WERI-Rb-1 (cell line): ENCODE data around the gene PDE1A.

ENCODE experiments used
- DNase-seq: peaks from one replicate; pipeline ENCODE4 v3.0.0-alpha.2; 2020
- H3K27ac ChIP-seq: fragments of 250-450 bp; sonication (Bioruptor Pico); 2 replicates; pipeline ENCODE4 v1.5.1; 2020; ENCODE audit warnings: mild to moderate bottlenecking, moderate library complexity
- H3K27me3 ChIP-seq: fragments of 250-450 bp; sonication (Bioruptor Pico); 2 replicates; pipeline ENCODE4 v1.5.1; 2021; ENCODE audit warnings: mild to moderate bottlenecking, low read depth, moderate library complexity; ENCODE audit not compliant: insufficient read depth, severe bottlenecking
- H3K36me3 ChIP-seq: fragments of 250-450 bp; sonication (Bioruptor Pico); 2 replicates; pipeline ENCODE4 v1.5.1; 2020; ENCODE audit warnings: mild to moderate bottlenecking, moderate library complexity
- H3K4me3 ChIP-seq: 2 replicates; pipeline ENCODE4 v1.5.1; 2011; ENCODE audit warnings: low read depth, mild to moderate bottlenecking, control low read depth, low read length
- H3K9me3 ChIP-seq: fragments of 250-450 bp; sonication (Bioruptor Pico); 2 replicates; pipeline ENCODE4 v1.5.1; 2021; ENCODE audit warnings: mild to moderate bottlenecking, moderate library complexity; ENCODE audit not compliant: severe bottlenecking
- TF ChIP-seq, protein P1 (sequence below): IDR thresholded peaks from 2 replicates; pipeline ENCODE4 v1.5.1; 2011; ENCODE audit warnings: low read depth, mild to moderate bottlenecking, control low read depth, inconsistent platforms, low read length

Gene PDE1A

GRCh38 chr2:182321096-182321495 lies 105.7 kb downstream of the PDE1A start:
- no peak overlapping the region for H3K27ac ChIP-seq
- no peaks in the 10 kb centered on the region for H3K9me3 ChIP-seq
- DNase-seq = no peak
- H3K27me3 ChIP-seq = no peaks in the 10 kb centered on the region
- TF ChIP-seq, protein P1, sequence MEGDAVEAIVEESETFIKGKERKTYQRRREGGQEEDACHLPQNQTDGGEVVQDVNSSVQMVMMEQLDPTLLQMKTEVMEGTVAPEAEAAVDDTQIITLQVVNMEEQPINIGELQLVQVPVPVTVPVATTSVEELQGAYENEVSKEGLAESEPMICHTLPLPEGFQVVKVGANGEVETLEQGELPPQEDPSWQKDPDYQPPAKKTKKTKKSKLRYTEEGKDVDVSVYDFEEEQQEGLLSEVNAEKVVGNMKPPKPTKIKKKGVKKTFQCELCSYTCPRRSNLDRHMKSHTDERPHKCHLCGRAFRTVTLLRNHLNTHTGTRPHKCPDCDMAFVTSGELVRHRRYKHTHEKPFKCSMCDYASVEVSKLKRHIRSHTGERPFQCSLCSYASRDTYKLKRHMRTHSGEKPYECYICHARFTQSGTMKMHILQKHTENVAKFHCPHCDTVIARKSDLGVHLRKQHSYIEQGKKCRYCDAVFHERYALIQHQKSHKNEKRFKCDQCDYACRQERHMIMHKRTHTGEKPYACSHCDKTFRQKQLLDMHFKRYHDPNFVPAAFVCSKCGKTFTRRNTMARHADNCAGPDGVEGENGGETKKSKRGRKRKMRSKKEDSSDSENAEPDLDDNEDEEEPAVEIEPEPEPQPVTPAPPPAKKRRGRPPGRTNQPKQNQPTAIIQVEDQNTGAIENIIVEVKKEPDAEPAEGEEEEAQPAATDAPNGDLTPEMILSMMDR = no peak
- no peaks in the 10 kb centered on the region for H3K36me3 ChIP-seq
- H3K4me3 ChIP-seq = no peak overlapping the region

DNA sequence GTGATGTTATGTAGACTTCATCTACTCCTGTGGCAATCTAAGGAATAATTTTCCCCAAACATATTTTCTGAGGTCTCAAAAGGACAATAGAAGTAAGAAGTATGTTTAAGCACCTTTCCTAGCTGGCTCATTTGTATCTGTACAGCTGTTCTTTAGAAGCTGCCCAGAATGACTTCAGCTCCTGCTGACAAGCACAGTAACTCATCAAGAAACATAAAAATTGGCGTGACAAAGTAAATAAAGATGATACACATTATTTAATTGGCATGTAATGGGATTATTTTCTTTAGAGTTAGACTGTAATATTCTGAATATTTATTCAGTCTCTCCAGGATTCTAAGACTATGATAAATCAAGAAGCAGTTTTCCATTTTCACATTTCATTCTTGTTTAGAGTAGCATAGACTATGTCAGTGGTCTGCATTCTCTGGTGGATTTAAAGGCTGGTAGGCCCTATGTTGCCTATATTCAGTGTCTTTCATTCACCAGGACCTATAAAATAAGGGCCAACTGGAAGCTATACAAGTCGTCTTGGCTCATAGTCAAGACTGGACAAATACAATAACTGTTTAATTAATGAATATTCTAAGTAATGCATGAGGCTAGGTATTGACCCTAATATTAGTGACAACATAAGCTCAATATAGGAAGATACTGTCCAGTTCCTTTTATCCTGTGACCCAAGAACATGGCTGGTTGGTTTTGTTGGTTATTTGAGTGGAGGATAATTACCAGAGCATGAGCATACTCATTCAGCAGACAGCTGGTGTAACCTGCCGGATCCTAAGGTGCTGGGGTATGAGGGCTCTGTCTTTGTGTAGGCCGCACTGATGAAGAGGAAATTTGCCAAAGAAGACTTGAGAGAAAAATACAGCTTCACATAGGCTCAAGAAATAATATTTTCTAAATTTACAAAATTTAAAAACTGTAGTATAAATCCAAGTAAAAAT lies 107.0 kb downstream of the PDE1A start:
- DNase-seq = no peak
- H3K27me3 ChIP-seq = no peaks in the 10 kb centered on the region
- TF ChIP-seq, protein P1 = no peak
- no peak overlapping the region for H3K4me3 ChIP-seq
- no peaks in the 10 kb centered on the region for H3K9me3 ChIP-seq
- no peak overlapping the region for H3K27ac ChIP-seq
- H3K36me3 ChIP-seq = no peaks in the 10 kb centered on the region

DNA sequence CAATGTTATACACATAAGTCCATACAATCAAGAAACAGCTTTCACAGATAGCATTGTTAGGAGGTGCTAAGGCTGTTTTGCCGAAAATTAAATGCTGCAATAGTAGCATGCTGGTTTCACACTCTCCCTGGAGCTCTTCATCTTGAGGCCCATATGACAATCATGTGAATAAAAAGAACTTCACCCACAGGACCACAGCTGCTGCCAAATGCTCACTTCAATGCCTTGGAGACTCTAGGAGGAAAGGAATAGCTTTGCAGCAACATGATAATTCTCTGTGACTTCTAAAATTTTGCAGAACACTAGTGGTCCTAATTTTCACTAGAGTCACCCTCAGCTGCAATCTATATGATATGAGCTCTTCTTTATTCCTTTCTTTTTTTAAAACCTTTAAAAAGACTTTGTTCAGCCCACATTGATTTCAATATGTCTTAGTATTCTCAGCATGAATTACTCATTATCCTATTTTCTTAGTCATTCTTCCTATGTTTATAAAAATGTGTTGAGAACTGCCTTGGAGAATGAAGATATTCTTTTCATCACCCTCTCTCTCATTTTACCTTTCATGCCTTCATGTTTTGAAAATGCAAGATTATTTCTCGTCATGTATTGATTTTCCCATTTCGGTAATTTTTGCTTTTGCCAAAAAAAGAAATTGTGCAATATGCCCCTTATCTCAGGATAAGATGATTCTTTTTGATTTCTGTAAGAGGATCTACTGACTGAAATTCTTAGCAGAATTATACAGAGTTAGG lies 108.2 kb downstream of the PDE1A start:
- Histone ChIP-seq H3K27me3 (no peaks in the 10 kb centered on the region), H3K4me3 (no peak overlapping the region), H3K9me3 (no peaks in the 10 kb centered on the region), H3K36me3 (no peaks in the 10 kb centered on the region), H3K27ac (no peak overlapping the region)
- TF ChIP-seq, protein P1 = no peak
- DNase-seq = no peak

DNA sequence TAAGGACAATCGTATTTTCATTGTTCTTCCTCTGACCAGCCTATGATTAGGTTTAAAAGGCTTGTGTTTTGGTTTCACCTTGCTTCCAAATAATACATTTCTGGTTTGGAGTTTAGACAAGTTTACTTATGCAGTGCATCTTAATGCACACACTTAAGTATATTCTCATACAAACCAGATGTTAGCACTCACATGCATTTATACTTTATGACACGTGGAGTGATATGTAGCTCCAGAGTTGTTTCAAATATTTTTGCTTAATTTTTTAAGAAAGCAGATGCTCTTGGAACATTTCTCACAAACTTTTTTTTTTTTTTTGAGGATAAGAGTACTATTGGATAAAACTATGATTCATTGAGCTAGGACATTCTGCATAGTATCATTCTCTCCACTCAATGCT lies 109.9 kb downstream of the PDE1A start:
- Histone ChIP-seq H3K4me3 (no peak overlapping the region), H3K9me3 (no peaks in the 10 kb centered on the region), H3K27me3 (no peaks in the 10 kb centered on the region), H3K36me3 (no peaks in the 10 kb centered on the region), H3K27ac (no peak overlapping the region)
- TF ChIP-seq, protein P1 = no peak
- DNase-seq = no peak

GRCh38 chr2:182302972-182303371 lies 123.9 kb downstream of the PDE1A start:
- Histone ChIP-seq H3K27ac (no peak overlapping the region), H3K4me3 (no peak overlapping the region)
- no peak for DNase-seq

More at GRCh38 chr2:182302972-182303371, 123.9 kb downstream of the PDE1A start:
- Histone ChIP-seq H3K9me3 (no peaks in the 10 kb centered on the region), H3K36me3 (no peaks in the 10 kb centered on the region), H3K27me3 (no peaks in the 10 kb centered on the region)
- TF ChIP-seq, protein P1 = no peak
